DND-41 (cell line): Measurements from ENCODE around the gene CCDC69.

Source experiments
- EZH2 ChIP-seq: IDR thresholded peaks from 3 replicates; pipeline ENCODE4 v1.6.1; 2012; ENCODE audit warnings: borderline replicate concordance, low read depth, mild to moderate bottlenecking, moderate library complexity, low read length, inconsistent platforms; ENCODE audit not compliant: severe bottlenecking
- TF ChIP-seq, protein P1 (sequence below): IDR thresholded peaks from 2 replicates; pipeline ENCODE4 v1.5.1; 2012; ENCODE audit warnings: borderline replicate concordance, low read length, moderate library complexity, mild to moderate bottlenecking; ENCODE audit not compliant: poor library complexity, severe bottlenecking; ENCODE audit errors: extremely low read depth

DNA sequence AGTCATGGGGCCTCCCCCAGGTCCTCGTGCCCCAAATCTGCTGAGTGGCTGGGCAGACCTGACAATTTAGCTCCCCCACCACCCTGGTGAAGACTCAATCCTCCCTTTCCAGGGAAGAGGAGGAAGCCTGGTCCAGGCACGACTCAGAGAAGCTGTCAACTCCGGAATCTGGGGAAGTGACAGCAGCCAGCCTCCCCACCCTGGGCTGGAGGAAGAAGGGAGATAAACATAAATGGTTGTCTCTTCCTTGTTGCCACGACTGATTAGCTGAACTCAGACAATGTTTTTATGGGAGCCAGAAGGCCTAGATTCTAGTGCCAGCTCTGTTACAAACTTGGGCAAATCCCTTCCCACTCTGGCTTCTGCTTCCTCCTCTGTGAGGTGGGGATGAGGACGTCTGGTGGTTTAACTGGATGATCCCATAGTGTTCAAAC lies 15.4 kb downstream of the CCDC69 start:
- TF ChIP-seq, protein P1, sequence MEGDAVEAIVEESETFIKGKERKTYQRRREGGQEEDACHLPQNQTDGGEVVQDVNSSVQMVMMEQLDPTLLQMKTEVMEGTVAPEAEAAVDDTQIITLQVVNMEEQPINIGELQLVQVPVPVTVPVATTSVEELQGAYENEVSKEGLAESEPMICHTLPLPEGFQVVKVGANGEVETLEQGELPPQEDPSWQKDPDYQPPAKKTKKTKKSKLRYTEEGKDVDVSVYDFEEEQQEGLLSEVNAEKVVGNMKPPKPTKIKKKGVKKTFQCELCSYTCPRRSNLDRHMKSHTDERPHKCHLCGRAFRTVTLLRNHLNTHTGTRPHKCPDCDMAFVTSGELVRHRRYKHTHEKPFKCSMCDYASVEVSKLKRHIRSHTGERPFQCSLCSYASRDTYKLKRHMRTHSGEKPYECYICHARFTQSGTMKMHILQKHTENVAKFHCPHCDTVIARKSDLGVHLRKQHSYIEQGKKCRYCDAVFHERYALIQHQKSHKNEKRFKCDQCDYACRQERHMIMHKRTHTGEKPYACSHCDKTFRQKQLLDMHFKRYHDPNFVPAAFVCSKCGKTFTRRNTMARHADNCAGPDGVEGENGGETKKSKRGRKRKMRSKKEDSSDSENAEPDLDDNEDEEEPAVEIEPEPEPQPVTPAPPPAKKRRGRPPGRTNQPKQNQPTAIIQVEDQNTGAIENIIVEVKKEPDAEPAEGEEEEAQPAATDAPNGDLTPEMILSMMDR = no peak
- no peak for TF ChIP-seq EZH2
